ENCODE data around the gene AHSP. TPM values are rescaled to one million over a fixed set of nuclear protein-coding genes. Genes with fewer than 3 reads are reported as not detected.
"Not testable (repeated sequence)": the region's sequence is repeated elsewhere in the genome, so short reads cannot be mapped to it uniquely, and the experiment has no call there.

The AHSP gene, protein sequence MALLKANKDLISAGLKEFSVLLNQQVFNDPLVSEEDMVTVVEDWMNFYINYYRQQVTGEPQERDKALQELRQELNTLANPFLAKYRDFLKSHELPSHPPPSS
- polyA plus RNA-seq: 1 to 10 TPM in 1 of 4 donors, not detected in 3; 1.9 TPM
- long read RNA-seq, donor 1: 0 reads
- long read RNA-seq, donor 2, partial matches to known transcripts: 0 of 1 reads
- long read RNA-seq, donor 2, other reads (novel, unspliced or antisense): 0 of 1 reads
- long read RNA-seq, donor 3, partial matches to known transcripts: 0 of 1 reads
- long read RNA-seq, donor 3, other reads (novel, unspliced or antisense): 0 of 1 reads
- long read RNA-seq, donor 4: 0 reads
- long read RNA-seq, donor 5: 0 reads
- long read RNA-seq, donor 6, partial matches to known transcripts: 0 of 1 reads
- long read RNA-seq, donor 6, other reads (novel, unspliced or antisense): 0 of 1 reads
- long read RNA-seq, donor 7, transcript AHSP-201 (3 exons, 524 nt): major isoform, 18 of 19 reads
- long read RNA-seq, donor 7, partial matches to known transcripts: 0 of 19 reads
- long read RNA-seq, donor 7, other reads (novel, unspliced or antisense): 0 of 19 reads
- long read RNA-seq, donor 8, partial matches to known transcripts: 0 of 1 reads
- long read RNA-seq, donor 8, other reads (novel, unspliced or antisense): 0 of 1 reads
- long read RNA-seq, donor 9: 0 reads
- long read RNA-seq, donor 10, transcript AHSP-201 (3 exons, 524 nt): major isoform, 8 of 8 reads
- long read RNA-seq, donor 10, partial matches to known transcripts: 0 of 8 reads
- long read RNA-seq, donor 10, other reads (novel, unspliced or antisense): 0 of 8 reads

- DNase-seq (no peak), FAIRE-seq (no peak)
- WGBS, 3 donors: 41 to 59% (median 45%) methylated on average over 6 of the region's 6 CpGs
- Histone ChIP-seq H3K36me3 (ENCODE audit: control insufficient read depth in 3 of 3, insufficient read depth in 2 of 3, low read depth in 1 of 3, low read length in 3 of 3) (no peaks in the 10 kb centered on the region), H3K27ac (ENCODE audit: low read depth in 1 of 3, low read length in 2 of 3) (no peak within 1 kb of the TSS), H3K9me3 (ENCODE audit: control insufficient read depth in 2 of 2, insufficient read depth in 1 of 2, low read depth in 1 of 2, low read length in 1 of 2) (no peaks in the 10 kb centered on the region), H3K27me3 (ENCODE audit: control insufficient read depth in 3 of 3, insufficient read depth in 3 of 3, low read length in 3 of 3) (peaks cover 0 to 31% (median 9%) of the 10 kb centered on the region in 3 donors), H3K4me1 (ENCODE audit: control insufficient read depth in 3 of 3, insufficient read depth in 2 of 3, low read depth in 1 of 3, low read length in 2 of 3) (no peaks in the 10 kb centered on the region), H3K4me3 (ENCODE audit: low read depth in 1 of 3, low read length in 3 of 3) (no peak within 1 kb of the TSS)
Measured at GRCh38 chr16:31527734-31528274, at the start of gene AHSP. Gene AHSP, plus strand, starts transcription at chr16:31527900. Its CDS starts 240 bp downstream, at chr16:31528140.

GRCh38 chr16:31478956-31479355 is 48.7 kb upstream of the AHSP start:
- Histone ChIP-seq H3K9me3 (ENCODE audit: control insufficient read depth in 2 of 2, insufficient read depth in 1 of 2, low read depth in 1 of 2, low read length in 1 of 2) (no peaks in the 10 kb centered on the region), H3K36me3 (ENCODE audit: control insufficient read depth in 3 of 3, insufficient read depth in 2 of 3, low read depth in 1 of 3, low read length in 3 of 3) (peaks cover 0 to 10% (median 0%) of the 10 kb centered on the region in 3 donors), H3K27me3 (ENCODE audit: control insufficient read depth in 3 of 3, insufficient read depth in 3 of 3, low read length in 3 of 3) (no peaks in the 10 kb centered on the region), H3K4me3 (ENCODE audit: low read depth in 1 of 3, low read length in 3 of 3) (no peak overlapping the region), H3K27ac (ENCODE audit: low read depth in 1 of 3, low read length in 2 of 3) (no peak overlapping the region), H3K4me1 (ENCODE audit: control insufficient read depth in 3 of 3, insufficient read depth in 2 of 3, low read depth in 1 of 3, low read length in 2 of 3) (peaks cover 0 to 35% (median 12%) of the 10 kb centered on the region in 3 donors)
- FAIRE-seq: no peak
- 77 to 95% (median 80%) methylated on average over 3 of the region's 3 CpGs for WGBS, 3 donors
- DNase-seq: no peak

- DNase-seq: peak; percentile 76 to 81
- peaks cover 0 to 40% (median 12%) of the 10 kb centered on the region in 3 donors for H3K4me1 ChIP-seq (ENCODE audit: control insufficient read depth in 3 of 3, insufficient read depth in 2 of 3, low read depth in 1 of 3, low read length in 2 of 3)
- no peaks in the 10 kb centered on the region for H3K27me3 ChIP-seq (ENCODE audit: control insufficient read depth in 3 of 3, insufficient read depth in 3 of 3, low read length in 3 of 3)
- peak overlapping the region in 2 of 3 donors; percentile 19 to 54 for H3K27ac ChIP-seq (ENCODE audit: low read depth in 1 of 3, low read length in 2 of 3)
- no peaks in the 10 kb centered on the region for H3K9me3 ChIP-seq (ENCODE audit: control insufficient read depth in 2 of 2, insufficient read depth in 1 of 2, low read depth in 1 of 2, low read length in 1 of 2)
- peaks cover 0 to 10% (median 0%) of the 10 kb centered on the region in 3 donors for H3K36me3 ChIP-seq (ENCODE audit: control insufficient read depth in 3 of 3, insufficient read depth in 2 of 3, low read depth in 1 of 3, low read length in 3 of 3)
- WGBS, 3 donors: 34 to 72% (median 46%) methylated on average over 9 of the region's 9 CpGs
- no peak for FAIRE-seq
- H3K4me3 ChIP-seq (ENCODE audit: low read depth in 1 of 3, low read length in 3 of 3): no peak overlapping the region
Measured at GRCh38 chr16:31479751-31480150, 47.9 kb upstream of the AHSP start.

DNA sequence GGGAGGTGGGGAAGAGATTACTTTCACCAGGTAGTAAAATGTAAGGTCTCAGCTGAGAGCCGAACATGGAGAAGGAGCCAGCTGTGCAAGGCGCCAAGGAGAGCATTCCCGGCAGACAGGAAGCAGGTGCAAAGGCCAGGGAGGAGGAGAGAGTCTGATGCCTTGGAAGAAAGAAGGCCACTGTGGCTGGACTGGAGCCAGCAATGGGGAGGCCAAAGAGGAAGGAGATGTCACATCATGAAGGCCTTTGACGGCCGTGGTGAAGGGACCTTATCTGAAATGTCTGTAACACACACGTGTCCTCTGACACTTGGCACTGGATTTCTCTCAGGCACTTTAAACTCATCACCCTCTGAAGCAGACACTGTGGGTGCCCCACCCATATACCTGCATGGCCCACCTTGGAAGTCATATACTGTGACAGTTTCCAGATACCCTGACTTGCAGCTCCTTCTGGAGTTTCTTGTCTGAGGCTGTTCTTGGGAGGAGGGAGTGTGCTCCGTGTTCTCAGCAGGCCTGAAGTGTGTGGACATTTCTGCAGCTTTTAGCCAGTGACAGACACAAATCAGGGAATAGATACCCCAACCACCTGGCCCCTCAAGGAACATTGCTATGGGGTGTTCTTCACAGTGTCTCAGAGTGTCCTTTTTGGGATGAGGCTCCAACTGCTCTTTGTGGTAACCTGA is 46.7 kb upstream of the AHSP start:
- Histone ChIP-seq H3K9me3 (ENCODE audit: control insufficient read depth in 2 of 2, insufficient read depth in 1 of 2, low read depth in 1 of 2, low read length in 1 of 2) (no peaks in the 10 kb centered on the region), H3K4me3 (ENCODE audit: low read depth in 1 of 3, low read length in 3 of 3) (no peak overlapping the region), H3K4me1 (ENCODE audit: control insufficient read depth in 3 of 3, insufficient read depth in 2 of 3, low read depth in 1 of 3, low read length in 2 of 3) (peaks cover 0 to 45% (median 10%) of the 10 kb centered on the region in 3 donors), H3K27ac (ENCODE audit: low read depth in 1 of 3, low read length in 2 of 3) (peak overlapping the region; percentile 55 to 73 (median 62)), H3K27me3 (ENCODE audit: control insufficient read depth in 3 of 3, insufficient read depth in 3 of 3, low read length in 3 of 3) (no peaks in the 10 kb centered on the region), H3K36me3 (ENCODE audit: control insufficient read depth in 3 of 3, insufficient read depth in 2 of 3, low read depth in 1 of 3, low read length in 3 of 3) (peaks cover 0 to 16% (median 0%) of the 10 kb centered on the region in 3 donors)
- DNase-seq (peak; percentile 70 to 82), FAIRE-seq (no peak)
- WGBS, 3 donors: 17 to 24% (median 19%) methylated on average over 7 of the region's 7 CpGs

DNA sequence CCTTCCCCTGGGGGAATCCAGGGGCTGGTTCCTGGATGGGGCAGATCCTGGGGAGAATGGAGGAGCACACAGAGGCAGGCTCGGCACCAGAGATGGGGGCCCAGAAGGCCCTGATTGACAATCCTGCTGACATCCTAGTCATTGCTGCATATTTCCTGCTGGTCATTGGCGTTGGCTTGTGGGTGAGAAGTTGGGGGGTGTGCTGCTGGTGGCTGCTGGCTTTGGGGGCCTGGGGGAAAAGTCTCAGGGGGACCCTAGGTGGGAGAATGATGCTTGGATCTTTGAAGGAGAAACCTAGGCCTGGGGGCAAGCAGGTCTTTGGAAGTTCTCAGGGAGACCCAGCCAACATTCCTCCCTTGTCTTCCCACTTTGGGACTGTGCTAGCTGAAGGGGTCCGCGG is 44.6 kb upstream of the AHSP start, which contains the start of gene SLC5A2:
SLC5A2 (plus strand) TSS at position 43 of the 400 bp plus-strand sequence; CDS start at position 57, 14 bp downstream.
- 88 to 93% (median 92%) methylated on average over 4 of the region's 4 CpGs for WGBS, 3 donors
- Histone ChIP-seq H3K9me3 (ENCODE audit: control insufficient read depth in 2 of 2, insufficient read depth in 1 of 2, low read depth in 1 of 2, low read length in 1 of 2) (no peaks in the 10 kb centered on the region), H3K27ac (ENCODE audit: low read depth in 1 of 3, low read length in 2 of 3) (peak within 1 kb of the TSS in 1 of 3 donors; percentile 77), H3K4me3 (ENCODE audit: low read depth in 1 of 3, low read length in 3 of 3) (no peak within 1 kb of the TSS), H3K36me3 (ENCODE audit: control insufficient read depth in 3 of 3, insufficient read depth in 2 of 3, low read depth in 1 of 3, low read length in 3 of 3) (peaks cover 0 to 14% (median 0%) of the 10 kb centered on the region in 3 donors), H3K27me3 (ENCODE audit: control insufficient read depth in 3 of 3, insufficient read depth in 3 of 3, low read length in 3 of 3) (no peaks in the 10 kb centered on the region), H3K4me1 (ENCODE audit: control insufficient read depth in 3 of 3, insufficient read depth in 2 of 3, low read depth in 1 of 3, low read length in 2 of 3) (peaks cover 0 to 40% (median 9%) of the 10 kb centered on the region in 3 donors)
- FAIRE-seq (no peak), DNase-seq (no peak)

- not testable (repeated sequence) for H3K27me3 ChIP-seq (ENCODE audit: control insufficient read depth in 3 of 3, insufficient read depth in 3 of 3, low read length in 3 of 3); FAIRE-seq; DNase-seq; H3K4me3 ChIP-seq (ENCODE audit: low read depth in 1 of 3, low read length in 3 of 3); H3K9me3 ChIP-seq (ENCODE audit: control insufficient read depth in 2 of 2, insufficient read depth in 1 of 2, low read depth in 1 of 2, low read length in 1 of 2)
- H3K4me1 ChIP-seq (ENCODE audit: control insufficient read depth in 3 of 3, insufficient read depth in 2 of 3, low read depth in 1 of 3, low read length in 2 of 3): peaks cover 0 to 36% (median 9%) of the 10 kb centered on the region in 3 donors
- 92 to 94% (median 93%) methylated on average over 4 of the region's 4 CpGs for WGBS, 3 donors
- peaks cover 0 to 14% (median 0%) of the 10 kb centered on the region in 3 donors for H3K36me3 ChIP-seq (ENCODE audit: control insufficient read depth in 3 of 3, insufficient read depth in 2 of 3, low read depth in 1 of 3, low read length in 3 of 3)
- peak overlapping the region in 1 of 3 donors; percentile 77 for H3K27ac ChIP-seq (ENCODE audit: low read depth in 1 of 3, low read length in 2 of 3)
Measured at GRCh38 chr16:31484048-31484447, 43.7 kb upstream of the AHSP start.

DNA sequence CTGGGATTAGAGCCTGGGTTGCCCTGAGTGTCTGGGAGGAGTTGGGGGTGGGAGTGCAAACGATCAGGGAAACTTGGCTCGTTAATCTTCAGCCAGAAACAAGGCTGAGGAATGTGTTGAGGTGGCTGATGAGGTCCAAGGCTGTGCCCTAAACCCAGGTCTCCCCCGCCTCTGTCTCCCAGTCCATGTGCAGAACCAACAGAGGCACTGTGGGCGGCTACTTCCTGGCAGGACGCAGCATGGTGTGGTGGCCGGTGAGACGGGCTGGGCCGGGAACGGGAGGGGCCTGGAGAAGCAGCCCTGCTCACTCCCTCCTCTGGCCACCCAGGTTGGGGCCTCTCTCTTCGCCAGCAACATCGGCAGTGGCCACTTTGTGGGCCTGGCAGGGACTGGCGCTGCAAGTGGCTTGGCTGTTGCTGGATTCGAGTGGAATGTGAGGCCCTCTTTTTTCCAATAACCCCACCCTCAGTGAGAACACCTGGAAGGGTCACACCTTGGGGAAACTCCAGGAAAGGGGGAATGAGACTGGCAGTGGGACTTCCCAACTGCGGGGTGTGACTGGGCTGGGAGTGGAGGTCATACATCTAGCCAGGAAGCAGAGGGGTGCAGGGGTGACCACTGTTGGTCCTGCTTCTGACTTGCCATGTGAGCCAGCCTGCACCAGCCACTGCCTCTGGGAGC is 43.1 kb upstream of the AHSP start:
- Histone ChIP-seq H3K27ac (ENCODE audit: low read depth in 1 of 3, low read length in 2 of 3) (peak overlapping the region in 1 of 3 donors; percentile 77), H3K4me1 (ENCODE audit: control insufficient read depth in 3 of 3, insufficient read depth in 2 of 3, low read depth in 1 of 3, low read length in 2 of 3) (peaks cover 0 to 30% (median 4%) of the 10 kb centered on the region in 3 donors), H3K27me3 (ENCODE audit: control insufficient read depth in 3 of 3, insufficient read depth in 3 of 3, low read length in 3 of 3) (no peaks in the 10 kb centered on the region), H3K4me3 (ENCODE audit: low read depth in 1 of 3, low read length in 3 of 3) (peak overlapping the region in 1 of 3 donors; percentile 17), H3K36me3 (ENCODE audit: control insufficient read depth in 3 of 3, insufficient read depth in 2 of 3, low read depth in 1 of 3, low read length in 3 of 3) (peaks cover 0 to 15% (median 0%) of the 10 kb centered on the region in 3 donors), H3K9me3 (ENCODE audit: control insufficient read depth in 2 of 2, insufficient read depth in 1 of 2, low read depth in 1 of 2, low read length in 1 of 2) (no peaks in the 10 kb centered on the region)
- FAIRE-seq (no peak), DNase-seq (peak; percentile 55 to 90)
- 16 to 46% (median 25%) methylated on average over 14 of the region's 14 CpGs for WGBS, 3 donors
